PFSK-1 (cell line): ENCODE results near the gene SNAP29.

ENCODE experiments used
- FOXP2 ChIP-seq: optimal IDR thresholded peaks from 2 replicates; pipeline ENCODE3; 2011; ENCODE audit warnings: borderline replicate concordance, control low read depth, inconsistent platforms; ENCODE audit not compliant: insufficient read depth; ENCODE audit errors: extremely low read length, extremely low read depth
- POLR2AphosphoS5 ChIP-seq: IDR thresholded peaks from 2 replicates; pipeline ENCODE4 v1.6.1; 2012; ENCODE audit warnings: low read depth, mild to moderate bottlenecking, control low read depth, low read length, moderate library complexity
- REST ChIP-seq, 2 experiments: IDR thresholded peaks; 2 replicates each; pipeline versions ENCODE4 v1.6.1 to v1.8.0; 2011 to 2012; ENCODE audit warnings: low read depth in 2 of 2, low read length in 2 of 2, control low read depth in 1 of 2, inconsistent platforms in 1 of 2, mild to moderate bottlenecking in 1 of 2, moderate library complexity in 1 of 2; ENCODE audit not compliant: insufficient read depth in 1 of 2
- SIN3A ChIP-seq: IDR thresholded peaks from 2 replicates; pipeline ENCODE4 v1.6.1; 2012; ENCODE audit warnings: mild to moderate bottlenecking, low read length, moderate library complexity, borderline replicate concordance; ENCODE audit not compliant: insufficient read depth
- TAF1 ChIP-seq: IDR thresholded peaks from 2 replicates; pipeline ENCODE4 v1.6.1; 2012; ENCODE audit warnings: low read length, control low read depth, borderline replicate concordance; ENCODE audit not compliant: insufficient read depth

Gene SNAP29

GRCh38 chr22:20937031-20937793 is 78.4 kb downstream of the SNAP29 start:
- TF ChIP-seq REST (IDR thresholded peaks at IDR 0.05; ENCODE audit: insufficient read depth in 1 of 2, low read depth in 2 of 2, low read length in 2 of 2) (no peak), SIN3A (no peak), TAF1 (no peak), POLR2AphosphoS5 (no peak), FOXP2 (no peak)

GRCh38 chr22:20937794-20938671 is 79.2 kb downstream of the SNAP29 start:
- TF ChIP-seq TAF1, result no peak
- TF ChIP-seq SIN3A, result no peak
- TF ChIP-seq FOXP2, result no peak
- no peak for TF ChIP-seq POLR2AphosphoS5

GRCh38 chr22:20940186-20940651 is 81.4 kb downstream of the SNAP29 start:
- TF ChIP-seq SIN3A, result no peak
- TF ChIP-seq REST (IDR thresholded peaks at IDR 0.05; ENCODE audit: insufficient read depth in 1 of 2, low read depth in 2 of 2, low read length in 2 of 2), result no peak
- no peak for TF ChIP-seq FOXP2
- no peak for TF ChIP-seq TAF1
- TF ChIP-seq POLR2AphosphoS5, result no peak
